Liver (tissue), 9 donors: ENCODE data around the gene ICOSLG. TPM values are rescaled to one million over a fixed set of nuclear protein-coding genes. Genes with fewer than 3 reads are reported as not detected.
"Not testable (repeated sequence)": the region's sequence is repeated elsewhere in the genome, so short reads cannot be mapped to it uniquely, and the experiment has no call there.

Experiments used
- DNase-seq: peaks from one replicate; pipeline ENCODE4 v3.0.0-alpha.2; 2017; ENCODE audit warnings: low spot score
- H3K27ac ChIP-seq, 2 donors: one replicate each; pipeline ENCODE4 v1.7.0; 2013; ENCODE audit warnings: inconsistent platforms in 2 of 2, low read length in 2 of 2, control low read depth in 1 of 2, low read depth in 1 of 2, mild to moderate bottlenecking in 1 of 2
- H3K27me3 ChIP-seq, 4 donors: one replicate each; pipeline versions ENCODE4 v1.6.1 to v1.7.0; 2013; ENCODE audit warnings: low read length in 3 of 4, inconsistent platforms in 1 of 4, mild to moderate bottlenecking in 1 of 4, moderate library complexity in 1 of 4; ENCODE audit not compliant: control insufficient read depth in 4 of 4, insufficient read depth in 4 of 4
- H3K36me3 ChIP-seq, 4 donors: one replicate each; pipeline versions ENCODE4 v1.6.1 to v1.7.0; 2013; ENCODE audit warnings: low read length in 3 of 4, mild to moderate bottlenecking in 3 of 4, low read depth in 1 of 4, moderate library complexity in 1 of 4; ENCODE audit not compliant: control insufficient read depth in 4 of 4, insufficient read depth in 3 of 4
- H3K4me1 ChIP-seq, 4 donors: one replicate each; pipeline versions ENCODE4 v1.6.1 to v1.7.0; 2013; ENCODE audit warnings: low read length in 3 of 4, mild to moderate bottlenecking in 3 of 4, moderate library complexity in 1 of 4; ENCODE audit not compliant: control insufficient read depth in 4 of 4, insufficient read depth in 4 of 4
- H3K4me3 ChIP-seq, 3 donors: one replicate each; pipeline versions ENCODE4 v1.6.1 to v1.7.0; 2013; ENCODE audit warnings: low read length in 3 of 3, control low read depth in 1 of 3, low read depth in 1 of 3, mild to moderate bottlenecking in 1 of 3
- H3K9ac ChIP-seq, 2 donors: one replicate each; pipeline ENCODE4 v1.7.0; 2013; ENCODE audit warnings: low read length in 2 of 2, mild to moderate bottlenecking in 2 of 2, moderate library complexity in 2 of 2, control low read depth in 1 of 2, low read depth in 1 of 2
- H3K9me3 ChIP-seq, 4 donors: one replicate each; pipeline versions ENCODE4 v1.6.1 to v1.7.0; 2013; ENCODE audit warnings: low read length in 3 of 4; ENCODE audit not compliant: control insufficient read depth in 4 of 4
- CTCF ChIP-seq: fragments of 150-350 bp; IDR thresholded peaks from 2 replicates; pipeline ENCODE4 v1.5.1; 2017; ENCODE audit warnings: improper control_type of control experiment, low read depth, low read length; ENCODE audit not compliant: missing input control
- FOXA1 ChIP-seq: IDR thresholded peaks from 2 replicates; pipeline ENCODE4 v1.6.1; 2016; ENCODE audit warnings: antibody characterized with exemption
- FOXA2 ChIP-seq: IDR thresholded peaks from 2 replicates; pipeline ENCODE4 v1.6.1; 2016; ENCODE audit warnings: antibody characterized with exemption
- HNF4A ChIP-seq, 2 donors: conservative IDR thresholded peaks; 2 replicates each; pipeline ENCODE4 v1.6.1; 2016; ENCODE audit warnings: antibody characterized with exemption in 2 of 2, mild to moderate bottlenecking in 2 of 2
- HNF4G ChIP-seq: IDR thresholded peaks from 2 replicates; pipeline ENCODE4 v1.6.1; 2016; ENCODE audit warnings: antibody characterized with exemption
- JUND ChIP-seq, 2 donors: IDR thresholded peaks; 2 replicates each; pipeline ENCODE4 v1.6.1; 2016; ENCODE audit warnings: antibody characterized with exemption in 2 of 2
- MAX ChIP-seq: IDR thresholded peaks from 2 replicates; pipeline ENCODE4 v1.6.1; 2016; ENCODE audit warnings: antibody characterized with exemption
- NR2F2 ChIP-seq: IDR thresholded peaks from 2 replicates; pipeline ENCODE4 v1.6.1; 2016; ENCODE audit warnings: antibody characterized with exemption
- RAD21 ChIP-seq, 2 donors: IDR thresholded peaks; 2 replicates each; pipeline ENCODE4 v1.6.1; 2016; ENCODE audit warnings: antibody characterized with exemption in 2 of 2, mild to moderate bottlenecking in 2 of 2
- REST ChIP-seq: IDR thresholded peaks from 2 replicates; pipeline ENCODE4 v1.6.1; 2016; ENCODE audit warnings: antibody characterized with exemption, mild to moderate bottlenecking
- RXRA ChIP-seq, 2 donors: IDR thresholded peaks; 2 replicates each; pipeline ENCODE4 v1.6.1; 2017 to 2018; ENCODE audit warnings: antibody characterized with exemption in 2 of 2, mild to moderate bottlenecking in 1 of 2
- ZBTB33 ChIP-seq: IDR thresholded peaks from 2 replicates; pipeline ENCODE4 v1.6.1; 2016; ENCODE audit warnings: antibody characterized with exemption
- WGBS: extraction: QIAGEN DNeasy Blood & Tissue Kit; methylation state at CpG from one replicate; pipeline ENCODE4 v1.1.7; 2013; 5-methylcytosine and 5-hydroxymethylcytosine counted together
- polyA plus RNA-seq, 2 donors: library from polyadenylated mRNA; stranded (reverse) in 1 of 2; unstranded in 1 of 2; fragments of 200-250 nt in 1 of 2; fragments of >200 nt in 1 of 2; fragmentation: Nextera tagmentation in 1 of 2; extraction: Ambion mirVana in 1 of 2; gene quantifications; one replicate each; pipeline versions ENCODE4 v1.2.1 to v1.2.3, GENCODE V29; 2013 to 2015
- total RNA-seq, 2 donors: library from RNA; depleted of rRNA; stranded (reverse); fragments of >200 nt; gene quantifications; one replicate each; pipeline ENCODE4 v1.2.3, GENCODE V29; 2014
- TF ChIP-seq, protein P1 (sequence below): IDR thresholded peaks from 2 replicates; pipeline ENCODE4 v1.6.1; 2016; ENCODE audit warnings: antibody characterized with exemption
- donor health status: healthy.
- donor health status: healthy.
- donor health status: healthy.
- donor health status: healthy.
- donor health status: healthy.

Gene ICOSLG
- total and polyA plus RNA-seq, 4 donors = 0.69 to 1.6 (median 1.1) TPM

- no peaks in the 10 kb centered on the region for H3K9me3 ChIP-seq
- H3K27me3 ChIP-seq = no peaks in the 10 kb centered on the region
- no peak for DNase-seq
- no peak within 1 kb of the TSS for H3K9ac ChIP-seq
- 37% methylated on average over 56 of the region's 56 CpGs for WGBS
- H3K36me3 ChIP-seq = no peaks in the 10 kb centered on the region
- TF ChIP-seq REST = no peak
- TF ChIP-seq, protein P1, sequence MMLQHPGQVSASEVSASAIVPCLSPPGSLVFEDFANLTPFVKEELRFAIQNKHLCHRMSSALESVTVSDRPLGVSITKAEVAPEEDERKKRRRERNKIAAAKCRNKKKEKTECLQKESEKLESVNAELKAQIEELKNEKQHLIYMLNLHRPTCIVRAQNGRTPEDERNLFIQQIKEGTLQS = no peak
- TF ChIP-seq FOXA2 = no peak
- no peak for TF ChIP-seq MAX
- TF ChIP-seq FOXA1 = no peak
- TF ChIP-seq ZBTB33 = no peak
- no peak for TF ChIP-seq JUND (IDR thresholded peaks at IDR 0.05)
- no peak for TF ChIP-seq RXRA (IDR thresholded peaks at IDR 0.05)
- TF ChIP-seq HNF4G = no peak
- TF ChIP-seq RAD21 (IDR thresholded peaks at IDR 0.05) = no peak
- no peak for TF ChIP-seq NR2F2
- no peak for TF ChIP-seq CTCF
- no peak for TF ChIP-seq HNF4A (conservative IDR thresholded peaks at IDR 0.05)
- no peak within 1 kb of the TSS for H3K27ac ChIP-seq
- H3K4me1 ChIP-seq = no peaks in the 10 kb centered on the region
- H3K4me3 ChIP-seq = no peak within 1 kb of the TSS
These were observed 44.6 kb upstream of the ICOSLG start, which contains the start of gene AIRE for GRCh38 chr21:44285138-44285992. Gene AIRE (plus strand): TSS chr21:44285876. CDS start chr21:44286007, 131 bp downstream.

DNA sequence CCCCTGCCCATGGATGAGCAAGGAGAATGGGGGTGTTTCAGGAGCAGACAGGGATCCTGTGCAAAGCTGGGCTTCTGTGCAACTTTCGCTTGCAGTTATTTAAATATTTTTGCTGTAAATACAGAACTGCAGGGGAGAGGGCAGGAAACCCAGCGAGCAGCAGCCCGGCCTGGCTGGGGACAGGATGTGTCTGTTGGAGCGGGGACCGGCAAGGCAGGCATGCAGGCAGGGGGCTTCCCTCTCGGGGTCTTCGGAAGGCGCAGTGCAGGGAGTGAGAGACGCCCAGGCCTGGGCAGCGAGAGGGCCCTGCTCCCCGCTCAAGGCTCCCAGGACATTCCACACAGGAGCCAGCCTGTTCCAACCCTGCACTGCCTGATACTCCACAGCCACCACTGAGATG lies 43.2 kb upstream of the ICOSLG start:
- Histone ChIP-seq H3K9me3 (no peaks in the 10 kb centered on the region), H3K27ac (no peak overlapping the region), H3K9ac (no peak overlapping the region), H3K4me1 (no peaks in the 10 kb centered on the region), H3K4me3 (no peak overlapping the region), H3K27me3 (no peaks in the 10 kb centered on the region), H3K36me3 (no peaks in the 10 kb centered on the region)
- TF ChIP-seq FOXA1 = no peak
- no peak for TF ChIP-seq MAX
- no peak for TF ChIP-seq REST
- no peak for TF ChIP-seq FOXA2
- no peak for DNase-seq
- 78% methylated on average over 11 of the region's 11 CpGs for WGBS

GRCh38 chr21:44283211-44283785 lies 42.6 kb upstream of the ICOSLG start:
- H3K27ac ChIP-seq, H3K9me3 ChIP-seq, H3K4me3 ChIP-seq, H3K36me3 ChIP-seq, DNase-seq, H3K9ac ChIP-seq, H3K4me1 ChIP-seq, H3K27me3 ChIP-seq: not testable (repeated sequence)
- 84% methylated on average over 11 of the region's 11 CpGs for WGBS
